ENCODE measurements around the gene TIMP2.

TIMP2 gene, protein sequence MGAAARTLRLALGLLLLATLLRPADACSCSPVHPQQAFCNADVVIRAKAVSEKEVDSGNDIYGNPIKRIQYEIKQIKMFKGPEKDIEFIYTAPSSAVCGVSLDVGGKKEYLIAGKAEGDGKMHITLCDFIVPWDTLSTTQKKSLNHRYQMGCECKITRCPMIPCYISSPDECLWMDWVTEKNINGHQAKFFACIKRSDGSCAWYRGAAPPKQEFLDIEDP

DNA sequence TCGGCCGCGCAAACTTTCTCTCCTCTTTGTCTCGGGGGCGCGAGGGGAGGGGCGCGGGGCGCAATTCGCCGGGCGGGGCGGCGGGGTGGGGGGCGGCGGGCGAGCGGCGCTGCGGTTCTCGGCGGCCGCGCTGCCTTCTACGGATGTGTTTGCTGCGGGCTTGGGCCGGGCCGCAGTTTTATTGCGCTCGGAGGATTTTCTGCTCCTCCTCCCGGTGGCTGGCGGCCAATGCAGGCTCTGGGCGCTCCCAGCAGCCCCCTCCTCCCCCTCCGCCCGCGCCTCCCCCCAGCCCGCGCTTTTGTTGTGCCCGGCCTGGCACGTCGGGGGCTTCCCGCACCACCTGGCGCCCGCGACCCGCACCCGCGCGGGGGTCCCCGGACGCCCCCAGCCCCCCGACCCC, at the start of gene TIMP2:
Gene TIMP2 (minus strand): TSS at position 154 of the 400 bp plus-strand sequence. CDS start 299 bp downstream, outside the sequence.
- TF ChIP-seq, protein P1, sequence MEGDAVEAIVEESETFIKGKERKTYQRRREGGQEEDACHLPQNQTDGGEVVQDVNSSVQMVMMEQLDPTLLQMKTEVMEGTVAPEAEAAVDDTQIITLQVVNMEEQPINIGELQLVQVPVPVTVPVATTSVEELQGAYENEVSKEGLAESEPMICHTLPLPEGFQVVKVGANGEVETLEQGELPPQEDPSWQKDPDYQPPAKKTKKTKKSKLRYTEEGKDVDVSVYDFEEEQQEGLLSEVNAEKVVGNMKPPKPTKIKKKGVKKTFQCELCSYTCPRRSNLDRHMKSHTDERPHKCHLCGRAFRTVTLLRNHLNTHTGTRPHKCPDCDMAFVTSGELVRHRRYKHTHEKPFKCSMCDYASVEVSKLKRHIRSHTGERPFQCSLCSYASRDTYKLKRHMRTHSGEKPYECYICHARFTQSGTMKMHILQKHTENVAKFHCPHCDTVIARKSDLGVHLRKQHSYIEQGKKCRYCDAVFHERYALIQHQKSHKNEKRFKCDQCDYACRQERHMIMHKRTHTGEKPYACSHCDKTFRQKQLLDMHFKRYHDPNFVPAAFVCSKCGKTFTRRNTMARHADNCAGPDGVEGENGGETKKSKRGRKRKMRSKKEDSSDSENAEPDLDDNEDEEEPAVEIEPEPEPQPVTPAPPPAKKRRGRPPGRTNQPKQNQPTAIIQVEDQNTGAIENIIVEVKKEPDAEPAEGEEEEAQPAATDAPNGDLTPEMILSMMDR (IDR thresholded peaks at IDR 0.05) = no peak

DNA sequence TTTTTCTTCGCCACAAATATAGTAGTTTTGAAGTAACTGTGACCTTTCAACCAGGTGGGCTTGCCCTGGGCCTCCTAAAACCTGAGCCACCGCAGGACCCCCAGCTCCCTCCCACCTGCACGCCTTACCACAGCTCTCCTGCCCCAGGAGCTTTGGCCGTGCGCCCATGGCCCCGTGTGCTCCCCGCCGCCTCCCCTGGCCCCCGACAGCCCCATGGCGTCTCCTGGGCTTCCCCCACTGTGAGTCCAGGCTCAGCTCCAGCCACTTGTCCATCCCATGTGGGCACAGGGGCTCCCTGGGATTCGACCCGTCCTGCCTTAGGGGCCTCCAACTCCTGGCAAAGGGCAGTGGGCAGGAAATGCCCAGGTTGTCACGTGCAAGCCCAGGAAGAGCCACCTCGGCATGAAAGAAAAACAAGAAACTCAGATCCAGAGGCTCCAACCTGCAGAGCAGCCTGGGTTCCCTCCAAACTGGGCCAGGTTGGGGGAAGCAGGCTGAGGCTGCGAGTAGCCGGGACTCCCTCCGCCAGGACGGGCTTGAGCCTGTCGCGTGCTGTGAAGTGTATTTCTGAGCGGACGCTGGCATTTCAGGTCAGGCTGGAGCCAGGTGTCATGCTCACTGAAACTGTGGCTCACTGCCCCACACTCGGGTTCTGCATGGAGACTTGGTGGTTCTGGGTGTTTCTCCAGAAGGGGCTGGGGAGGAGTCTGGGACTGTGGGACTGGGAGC, 48.8 kb upstream of the TIMP2 start:
- TF ChIP-seq, protein P1 (IDR thresholded peaks at IDR 0.05) = no peak

DNA sequence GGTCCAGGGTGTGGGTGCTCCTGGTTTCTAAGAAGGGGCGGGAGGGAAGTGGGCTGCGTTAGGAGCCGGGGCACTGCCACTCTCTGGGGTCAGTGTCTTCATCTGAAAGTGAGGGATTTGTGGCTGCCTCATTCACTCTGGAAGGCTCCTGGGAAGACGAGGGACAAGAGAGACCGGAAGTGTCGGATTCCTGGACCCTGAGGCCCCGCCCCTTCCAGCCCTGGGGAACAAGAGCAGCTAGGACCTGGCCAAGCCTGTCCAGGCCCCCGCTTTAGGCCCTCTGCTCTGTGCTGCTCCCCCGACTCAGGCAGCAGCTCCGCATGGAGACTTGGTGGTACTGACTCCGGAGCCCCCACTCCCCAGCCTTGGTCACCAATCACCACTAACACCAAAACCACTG, 48.0 kb upstream of the TIMP2 start:
- TF ChIP-seq, protein P1 (IDR thresholded peaks at IDR 0.05) = no peak

DNA sequence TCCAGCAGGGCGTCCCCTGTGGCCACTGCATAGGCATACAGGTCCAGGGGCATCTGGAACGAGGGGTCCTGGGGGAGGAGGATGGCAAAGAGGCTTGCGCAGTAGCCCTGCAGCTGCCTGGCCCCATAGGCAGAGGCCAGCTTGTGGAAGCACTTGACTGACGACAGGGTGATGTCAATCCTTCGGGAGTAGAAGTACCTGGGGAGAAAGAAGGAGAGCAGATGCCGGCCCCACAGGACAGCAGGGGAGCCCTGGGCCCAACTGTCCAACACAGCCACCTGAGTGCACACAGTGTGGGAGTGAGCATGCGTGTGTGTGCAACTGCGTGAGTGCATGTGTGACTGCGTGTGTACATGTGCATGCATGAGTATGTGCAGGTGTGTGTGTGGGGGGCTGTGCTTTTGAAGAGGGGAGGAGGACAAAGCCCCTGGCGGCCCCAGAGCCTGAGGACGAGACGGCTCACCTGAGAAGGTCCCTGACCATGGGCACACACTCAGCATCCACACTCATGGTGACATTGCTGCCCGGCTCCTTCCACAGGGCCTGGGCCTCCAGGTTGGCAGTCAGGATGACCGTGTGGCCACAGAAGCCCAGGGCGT, 47.4 kb upstream of the TIMP2 start:
- TF ChIP-seq, protein P1 (IDR thresholded peaks at IDR 0.05) = no peak

DNA sequence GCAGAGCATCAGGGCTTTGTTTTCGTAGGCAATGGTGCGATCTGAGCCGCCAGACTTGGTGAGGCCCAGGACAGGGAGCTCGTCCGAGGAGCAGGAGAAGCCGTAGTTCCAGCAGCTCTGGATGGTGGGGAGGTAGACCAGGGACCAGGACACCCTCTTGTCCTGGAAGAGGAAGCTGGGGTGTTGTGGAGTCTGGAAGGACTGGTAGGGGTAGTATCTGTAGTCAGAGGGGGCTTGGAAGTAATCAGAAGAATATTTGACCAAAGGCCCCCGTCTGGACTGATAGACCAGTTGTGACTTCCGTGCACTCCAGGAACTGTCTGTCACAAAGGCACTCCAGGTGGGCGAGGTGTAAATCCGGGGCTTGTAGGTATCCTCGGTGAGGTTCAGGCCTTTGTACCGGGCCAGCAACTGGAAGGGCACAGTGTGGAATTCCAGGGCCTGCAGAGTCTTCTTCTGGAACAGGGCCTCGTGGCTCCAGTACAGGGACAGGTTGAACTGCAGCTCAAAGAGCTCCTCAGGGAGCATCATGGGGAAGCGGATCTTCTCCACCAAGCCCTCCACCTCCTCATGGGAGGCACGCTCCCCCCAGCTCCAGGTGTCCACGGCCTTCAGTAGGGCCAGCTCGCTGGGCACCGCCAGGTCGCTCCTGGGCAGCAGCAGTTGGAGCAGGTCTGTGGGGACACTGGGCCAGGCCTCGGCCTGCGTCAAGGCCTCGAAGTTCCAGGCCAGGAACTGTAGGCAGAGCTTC, 46.7 kb upstream of the TIMP2 start:
- TF ChIP-seq, protein P1 (IDR thresholded peaks at IDR 0.05) = no peak

DNA sequence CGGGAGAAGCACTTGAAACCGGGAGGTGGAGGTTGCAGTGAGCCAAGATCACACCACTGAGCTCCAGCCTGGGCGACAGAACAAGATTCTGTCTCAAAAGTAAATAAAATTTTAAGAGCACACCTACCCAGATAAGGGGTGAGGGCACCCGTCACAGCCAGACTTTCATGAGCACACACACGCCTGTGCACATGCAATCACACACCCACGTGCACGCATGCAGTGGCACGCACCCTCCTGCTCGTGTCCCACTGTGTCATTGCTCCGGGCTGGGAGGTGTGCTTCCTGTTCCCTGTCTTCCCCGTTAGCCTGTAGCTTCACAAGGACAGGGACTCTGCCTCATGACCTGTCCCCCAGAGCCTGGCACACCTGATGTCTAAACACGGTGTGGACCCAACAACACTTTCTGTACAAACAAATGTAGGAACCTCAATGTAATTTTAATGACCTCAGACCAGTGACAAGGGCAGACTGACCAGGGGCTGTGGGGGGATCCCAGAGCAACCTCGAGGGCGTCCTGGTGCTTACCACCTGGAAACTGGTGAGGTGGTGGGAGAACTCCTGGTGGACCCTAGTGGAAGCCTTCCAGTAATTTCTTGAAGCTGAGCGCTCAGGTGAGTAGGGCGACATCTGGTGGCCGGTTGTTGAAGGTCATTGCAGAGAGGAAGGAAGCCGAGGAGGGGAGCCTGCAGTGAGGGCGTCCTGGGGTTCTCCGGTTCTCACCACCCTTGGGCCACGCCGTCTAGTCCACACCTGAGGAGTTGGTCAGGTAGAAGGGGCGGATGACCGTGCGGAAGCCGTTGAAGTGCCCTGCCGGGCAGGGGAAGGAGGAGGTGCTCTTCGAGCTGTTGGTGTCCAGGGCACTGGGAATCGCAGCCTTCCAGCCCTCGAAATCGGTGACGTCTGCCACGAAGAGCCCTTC, 45.9 kb upstream of the TIMP2 start:
- TF ChIP-seq, protein P1 (IDR thresholded peaks at IDR 0.05) = peak; percentile 87
